AG09319 (cell line): ENCODE results near the gene KRTAP12-3.
"Not testable (repeated sequence)": the region's sequence is repeated elsewhere in the genome, so short reads cannot be mapped to it uniquely, and the experiment has no call there.

Experiments
- DNase-seq: peaks from one replicate; pipeline ENCODE4 v3.0.0-alpha.2; 2010; ENCODE audit warnings: low read depth; ENCODE audit errors: extremely low read depth
- CTCF ChIP-seq: IDR thresholded peaks from 2 replicates; pipeline ENCODE4 v1.5.1; 2011; ENCODE audit warnings: low read depth, mild to moderate bottlenecking, inconsistent platforms, low read length, moderate library complexity

Gene KRTAP12-3

GRCh38 chr21:44618909-44619308, 38.8 kb upstream of the KRTAP12-3 start:
- DNase-seq, result no peak
- no peak for TF ChIP-seq CTCF

GRCh38 chr21:44619886-44620285, 37.8 kb upstream of the KRTAP12-3 start:
- TF ChIP-seq CTCF, result no peak
- no peak for DNase-seq

GRCh38 chr21:44623575-44623974, 34.2 kb upstream of the KRTAP12-3 start:
- no peak for TF ChIP-seq CTCF
- DNase-seq, result no peak

GRCh38 chr21:44625756-44626155, 32.0 kb upstream of the KRTAP12-3 start:
- no peak for TF ChIP-seq CTCF
- DNase-seq, result no peak

GRCh38 chr21:44626262-44626661, 31.5 kb upstream of the KRTAP12-3 start:
- no peak for DNase-seq
- TF ChIP-seq CTCF, result no peak

- no peak for TF ChIP-seq CTCF
- no peak for DNase-seq
These were observed 31.0 kb upstream of the KRTAP12-3 start, which contains the start of gene KRTAP10-9 for GRCh38 chr21:44626673-44627143. Gene KRTAP10-9, plus strand, starts transcription at chr21:44627093. Its CDS starts 79 bp downstream, at chr21:44627172.

- not testable (repeated sequence) for DNase-seq
These were observed 30.4 kb upstream of the KRTAP12-3 start for GRCh38 chr21:44627181-44627822.

GRCh38 chr21:44627831-44628233, 29.9 kb upstream of the KRTAP12-3 start:
- DNase-seq, result not testable (repeated sequence)
